ENCODE results near the gene GALR1. TPM values are rescaled to one million over a fixed set of nuclear protein-coding genes. Genes with fewer than 3 reads are reported as not detected.
"Not testable (repeated sequence)": the region's sequence is repeated elsewhere in the genome, so short reads cannot be mapped to it uniquely, and the experiment has no call there.

GALR1 gene
- total RNA-seq, 1 donor from 2014 or later: 0.03 TPM

DNA sequence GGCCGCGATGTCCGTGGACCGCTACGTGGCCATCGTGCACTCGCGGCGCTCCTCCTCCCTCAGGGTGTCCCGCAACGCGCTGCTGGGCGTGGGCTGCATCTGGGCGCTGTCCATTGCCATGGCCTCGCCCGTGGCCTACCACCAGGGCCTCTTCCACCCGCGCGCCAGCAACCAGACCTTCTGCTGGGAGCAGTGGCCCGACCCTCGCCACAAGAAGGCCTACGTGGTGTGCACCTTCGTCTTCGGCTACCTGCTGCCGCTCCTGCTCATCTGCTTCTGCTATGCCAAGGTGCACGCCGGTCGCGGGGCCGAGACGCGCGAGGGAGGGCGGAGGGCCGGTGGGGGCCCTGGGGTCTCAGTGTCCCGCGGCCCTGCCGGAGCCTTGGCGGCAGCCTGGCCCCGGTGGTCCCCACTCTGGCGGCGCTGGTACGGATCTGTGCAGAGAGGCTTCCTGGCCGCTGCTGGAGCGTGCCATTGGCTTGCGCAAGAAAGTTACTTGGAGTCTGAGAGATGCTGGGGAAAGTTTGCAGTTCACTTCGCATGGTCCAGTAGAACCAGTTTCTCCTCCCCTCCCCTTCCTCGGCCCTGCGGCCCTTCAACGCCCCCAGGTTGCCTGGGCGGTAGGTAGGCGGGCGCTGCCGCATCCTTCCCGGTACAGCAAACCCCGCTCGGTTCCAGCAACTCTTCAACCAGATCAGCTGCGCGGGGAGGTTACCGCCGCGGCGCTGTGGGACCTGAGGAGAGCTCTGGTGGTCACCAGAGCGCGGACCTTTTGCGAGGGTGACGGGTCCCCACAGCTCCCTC is 1.5 kb downstream of the GALR1 start:
- no peak for DNase-seq (ENCODE audit: low spot score)

DNA sequence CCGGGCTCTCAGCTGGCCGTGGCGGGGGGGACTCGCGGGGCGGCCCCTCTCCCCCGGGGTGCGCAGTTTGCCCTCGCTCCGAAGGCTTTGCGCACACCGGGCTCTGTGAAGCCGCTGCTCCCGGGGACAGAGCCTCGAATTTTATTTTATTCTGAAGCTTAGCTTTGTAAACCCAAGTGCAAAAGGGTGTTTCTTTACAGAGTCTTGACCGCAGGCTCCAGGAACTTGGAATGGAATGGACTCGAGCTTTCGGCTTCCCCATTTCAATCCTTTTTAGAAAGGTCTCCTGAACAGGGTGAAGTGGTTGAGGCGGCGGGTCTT is 2.0 kb downstream of the GALR1 start:
- DNase-seq (ENCODE audit: low spot score): no peak

DNA sequence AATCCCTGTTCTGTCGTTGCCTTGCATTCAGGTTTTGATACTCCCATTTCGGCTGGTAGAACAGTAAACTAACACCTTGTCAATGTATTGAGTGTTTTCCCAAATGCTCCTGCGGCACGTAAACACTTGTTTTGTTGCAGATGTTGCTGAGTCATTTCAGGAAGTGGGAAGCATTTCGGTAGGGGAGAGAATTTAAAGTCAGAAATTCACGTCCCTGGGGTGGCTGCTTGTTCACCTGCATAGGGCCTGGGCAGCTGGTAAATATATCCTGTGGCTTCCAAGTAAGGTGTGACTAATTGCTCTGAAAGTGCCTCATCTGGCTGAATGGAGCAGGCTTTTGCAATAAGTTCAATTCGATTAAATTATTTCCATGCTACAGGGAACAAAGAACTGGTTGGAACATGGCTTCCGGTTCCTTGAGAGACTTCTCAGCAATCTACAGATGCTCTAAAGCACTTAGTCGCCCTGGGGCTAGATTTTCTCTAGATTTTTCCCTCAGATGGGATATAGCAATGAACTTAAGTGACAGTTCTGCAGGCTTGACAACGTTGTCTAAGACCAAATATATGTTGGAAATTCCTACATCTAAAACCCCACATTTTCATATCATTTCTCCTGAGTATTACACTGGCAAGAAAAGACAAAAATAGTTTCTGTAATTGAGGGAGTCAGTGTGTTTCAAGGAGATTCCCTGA is 5.2 kb downstream of the GALR1 start:
- no peak for DNase-seq (ENCODE audit: low spot score)

DNA sequence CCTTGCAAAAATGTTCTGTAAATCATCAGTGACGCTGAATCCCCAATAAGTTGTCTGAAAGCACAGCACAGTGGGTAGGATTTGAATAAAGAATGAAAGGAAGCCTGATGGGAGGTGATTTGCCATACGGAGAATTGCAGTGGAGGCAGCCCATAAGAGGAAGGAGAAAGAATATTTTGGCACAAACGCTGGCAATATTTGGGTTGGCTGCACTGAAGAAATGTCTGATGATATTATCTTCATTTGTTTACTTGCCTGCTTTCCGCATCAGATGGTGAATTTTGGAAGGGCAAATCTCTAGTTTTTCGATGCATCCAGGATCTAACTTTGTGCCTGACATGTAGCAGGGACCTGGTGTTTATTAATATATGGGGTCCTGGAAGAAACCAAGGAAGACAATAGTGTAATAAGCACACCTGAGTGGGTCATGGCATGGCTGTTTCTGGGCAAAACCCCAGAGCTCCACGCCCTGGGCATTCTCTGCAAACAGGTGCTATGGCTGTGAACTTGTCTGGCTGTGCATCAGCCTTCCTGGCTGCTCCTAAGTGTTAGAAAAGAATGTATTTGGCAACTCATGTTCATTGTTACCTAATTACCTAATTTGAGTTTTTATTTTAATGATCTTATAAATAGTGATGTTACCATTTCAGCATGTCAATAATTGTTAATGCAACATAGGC is 5.9 kb downstream of the GALR1 start:
- no peak for DNase-seq (ENCODE audit: low spot score)

DNA sequence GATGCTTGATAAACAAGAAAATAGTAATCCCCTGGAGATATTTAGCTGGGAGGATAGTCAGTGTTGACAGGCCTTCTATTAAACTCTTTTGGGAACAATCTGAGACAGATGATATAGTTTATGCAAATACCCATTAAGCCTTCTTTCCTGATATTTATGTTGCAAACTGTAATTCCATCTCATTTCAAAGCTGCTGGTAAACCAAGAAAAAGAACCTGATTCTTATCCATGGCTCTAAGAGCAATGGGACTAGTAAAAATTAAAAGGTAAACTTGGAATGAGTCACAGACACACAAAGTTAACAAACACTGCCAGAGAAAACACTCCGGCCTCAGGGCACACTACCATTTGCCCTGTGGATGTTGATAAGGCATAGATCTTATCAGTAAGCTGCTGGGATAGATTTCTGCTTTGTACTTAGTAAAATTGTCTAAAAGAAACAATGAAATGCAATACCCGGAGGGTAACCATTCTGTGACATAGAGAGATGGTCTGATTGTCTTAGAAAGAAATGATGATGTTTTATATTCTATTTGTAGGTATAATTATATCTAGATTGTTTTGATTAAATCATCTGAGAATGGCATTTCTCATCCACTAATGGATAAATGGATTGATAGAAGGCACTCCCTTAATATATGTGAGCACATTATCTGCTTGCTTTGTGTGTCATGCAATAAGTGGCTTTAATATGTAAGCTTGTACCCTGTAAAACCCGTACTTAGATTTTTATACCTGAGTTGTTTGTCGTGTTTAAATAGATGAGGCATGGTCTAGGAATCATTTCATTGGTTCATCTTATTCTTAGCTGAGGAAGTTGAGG is 13.2 kb downstream of the GALR1 start:
- no peak for DNase-seq (ENCODE audit: low spot score)

DNA sequence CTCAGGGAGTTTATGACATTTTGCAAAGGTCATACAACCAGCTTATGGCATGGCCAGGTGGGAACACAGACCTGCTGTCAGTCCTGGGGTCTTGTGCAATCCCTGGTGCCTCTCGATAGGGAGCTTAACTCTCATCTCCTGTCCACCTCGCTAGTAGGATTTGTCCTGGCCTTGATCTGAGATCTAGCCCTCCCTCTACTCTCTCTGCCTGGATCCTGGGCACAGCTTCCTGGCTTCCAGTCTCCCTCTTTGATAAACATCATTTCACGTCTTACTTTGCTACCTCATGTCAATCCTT is 13.8 kb downstream of the GALR1 start:
- DNase-seq (ENCODE audit: low spot score): no peak

DNA sequence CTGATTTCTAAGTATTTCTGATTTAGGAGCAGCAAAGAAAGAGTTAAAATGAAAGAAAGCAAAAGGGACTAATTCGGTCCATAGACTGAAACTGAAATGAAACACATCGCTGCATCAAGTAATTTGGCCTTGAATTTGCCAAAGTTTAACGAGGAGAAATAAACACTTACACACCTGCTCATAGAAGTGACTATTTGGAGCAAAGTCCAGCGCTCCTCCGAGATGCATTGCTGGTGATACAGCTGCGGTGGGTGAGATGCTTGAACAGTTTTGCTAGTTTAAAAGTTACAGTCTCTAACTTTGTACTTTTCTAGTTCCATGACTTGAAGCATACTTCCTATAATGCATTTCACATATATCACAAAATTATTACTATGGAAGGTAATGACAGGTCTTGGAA is 18.3 kb downstream of the GALR1 start:
- no peak for DNase-seq (ENCODE audit: low spot score)

DNA sequence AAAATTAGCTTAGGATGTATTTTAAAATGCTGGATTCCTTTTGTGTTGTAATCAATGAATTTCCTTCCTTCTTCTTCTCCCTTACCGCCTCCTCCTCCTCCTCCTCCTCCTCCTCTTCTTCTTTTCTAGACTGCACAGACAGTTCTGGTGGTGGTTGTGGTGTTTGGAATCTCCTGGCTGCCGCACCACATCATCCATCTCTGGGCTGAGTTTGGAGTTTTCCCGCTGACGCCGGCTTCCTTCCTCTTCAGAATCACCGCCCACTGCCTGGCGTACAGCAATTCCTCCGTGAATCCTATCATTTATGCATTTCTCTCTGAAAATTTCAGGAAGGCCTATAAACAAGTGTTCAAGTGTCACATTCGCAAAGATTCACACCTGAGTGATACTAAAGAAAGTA is 18.8 kb downstream of the GALR1 start:
- DNase-seq (ENCODE audit: low spot score): no peak

DNA sequence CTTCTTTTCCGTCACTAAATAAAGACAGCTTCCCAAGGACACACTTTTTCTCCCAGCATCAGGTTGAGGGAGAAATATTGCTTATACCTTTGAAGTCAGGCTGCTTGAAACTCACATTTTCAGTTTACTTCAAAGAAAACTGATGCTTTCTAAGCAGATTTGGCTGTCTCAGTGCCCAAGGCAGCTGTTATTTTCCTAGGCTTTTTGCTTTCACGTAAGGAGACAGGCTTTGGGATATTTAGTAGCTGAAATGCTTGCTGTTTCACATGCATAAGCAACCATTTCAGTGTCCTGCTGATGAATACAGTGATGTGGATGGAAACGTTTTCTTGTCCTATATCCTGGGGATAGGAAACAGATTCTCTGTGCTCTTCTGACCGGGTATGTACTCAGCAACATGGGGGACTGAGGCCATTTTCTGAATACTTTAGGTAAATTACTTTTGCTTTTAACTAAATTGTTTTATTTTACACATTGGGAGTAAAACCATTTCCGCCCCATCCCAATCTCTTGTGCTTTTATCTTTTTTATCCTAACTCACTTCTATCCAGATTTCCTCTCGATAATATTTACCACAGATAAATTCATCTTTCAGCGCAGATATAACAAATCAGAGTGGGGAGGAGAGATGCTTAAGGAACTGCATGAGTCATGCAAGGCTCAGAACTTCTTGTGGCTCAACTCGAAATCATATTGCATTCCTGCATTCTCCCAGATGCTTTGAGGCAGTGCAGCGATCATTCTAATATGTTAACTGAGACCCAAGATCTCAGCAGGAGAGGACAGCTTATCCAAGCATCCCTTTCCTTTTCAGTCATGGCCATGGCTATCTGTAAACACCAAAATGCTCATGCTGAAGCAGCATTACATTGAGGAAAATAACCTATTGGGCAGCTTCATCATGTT is 22.2 kb downstream of the GALR1 start:
- DNase-seq (ENCODE audit: low spot score): no peak

DNA sequence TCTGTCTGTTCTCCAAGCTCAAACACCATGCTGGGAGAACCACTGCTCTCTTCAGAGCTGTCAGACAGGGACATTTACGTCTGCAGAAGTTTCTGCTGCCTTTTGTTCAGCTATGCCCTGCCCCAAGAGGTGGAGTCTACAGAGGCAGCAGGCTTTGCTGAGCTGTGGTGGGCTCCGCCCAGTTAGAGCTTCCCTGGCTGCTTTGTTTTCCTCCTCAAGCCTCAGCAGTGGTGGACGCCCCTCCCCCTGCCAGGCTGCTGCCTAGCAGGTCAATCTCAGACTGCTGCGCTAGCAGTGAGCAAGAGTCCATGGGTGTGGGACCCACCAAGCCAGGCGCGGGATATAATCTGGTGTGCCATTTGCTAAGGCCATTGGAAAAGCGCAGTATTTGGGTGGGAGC is 41.2 kb downstream of the GALR1 start:
- not testable (repeated sequence) for DNase-seq (ENCODE audit: low spot score)

DNA sequence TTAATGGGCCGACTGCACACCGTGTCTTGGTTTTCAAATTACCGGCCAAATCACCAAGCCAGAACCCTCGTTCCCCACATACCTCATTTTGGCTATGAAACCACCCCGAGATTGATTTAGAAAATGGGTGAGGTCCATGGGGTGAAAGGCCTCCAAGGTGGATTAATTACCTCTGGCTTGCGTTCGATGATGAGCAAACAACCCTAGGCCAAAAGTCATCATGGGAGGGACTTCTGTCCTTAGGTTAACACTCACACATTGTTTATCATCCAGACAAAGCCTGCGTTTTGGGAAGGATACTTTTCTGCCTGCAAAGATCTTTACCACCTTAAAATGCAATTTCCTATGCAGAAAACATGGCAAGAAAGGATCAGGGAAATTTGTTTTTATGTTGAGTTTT is 48.5 kb downstream of the GALR1 start:
- no peak for DNase-seq (ENCODE audit: low spot score)

DNA sequence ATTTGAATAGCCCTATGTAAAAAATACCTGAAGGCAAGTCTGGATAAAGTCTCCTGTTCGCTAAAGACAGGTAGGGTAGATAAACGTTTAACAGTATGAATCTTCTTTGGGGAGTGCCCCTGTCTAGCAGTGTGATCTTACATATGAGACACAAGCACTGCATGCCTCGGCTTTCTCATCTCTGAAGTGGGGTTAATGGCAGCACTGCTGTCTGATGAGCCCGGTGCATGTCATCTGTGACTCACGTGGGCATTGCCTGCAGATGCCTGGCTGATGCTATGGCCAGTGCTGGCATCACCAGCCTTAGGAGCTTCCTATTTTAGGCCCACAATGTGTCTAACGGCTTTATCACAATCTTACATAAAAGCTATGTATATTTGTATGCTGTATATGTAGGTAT is 50.1 kb downstream of the GALR1 start:
- no peak for DNase-seq (ENCODE audit: low spot score)

DNA sequence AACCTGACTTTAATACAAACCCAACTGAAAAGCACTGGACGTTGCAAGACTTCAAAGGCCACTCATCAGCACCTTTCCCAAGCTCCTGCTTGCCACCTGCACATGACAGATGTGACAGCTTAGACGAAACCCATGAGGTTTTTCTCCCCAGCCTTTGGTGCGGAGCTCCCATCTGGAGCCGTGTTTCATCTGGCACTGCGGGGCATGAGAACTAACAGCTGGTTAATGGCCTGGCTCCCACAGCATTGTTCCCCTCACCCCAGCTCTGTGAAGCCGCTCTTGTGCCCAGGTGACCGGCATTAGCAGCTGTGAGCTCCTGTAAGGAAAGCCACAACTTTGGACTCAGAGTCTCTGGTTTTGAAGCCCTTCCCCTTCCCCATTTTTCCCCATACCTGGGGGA is 50.9 kb downstream of the GALR1 start:
- DNase-seq (ENCODE audit: low spot score): no peak

DNA sequence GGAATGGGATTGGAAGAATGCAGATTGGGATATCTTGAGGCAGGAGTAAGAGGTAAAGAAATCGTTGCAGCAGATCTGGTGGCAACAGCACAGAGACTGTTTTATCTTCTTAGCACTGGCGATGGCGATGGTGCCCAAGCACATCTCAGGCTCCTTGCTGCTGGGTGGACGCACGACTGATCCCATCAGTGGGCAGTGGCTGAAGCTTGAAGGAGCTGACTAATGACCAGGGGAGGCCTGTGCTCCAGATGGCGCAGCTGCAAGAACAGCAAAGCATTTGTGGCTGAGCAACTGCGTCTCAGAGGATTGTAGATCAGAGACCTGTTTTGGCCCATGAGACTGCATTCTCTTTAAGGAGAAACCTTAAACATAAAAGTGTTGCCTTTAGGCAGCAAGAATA is 54.6 kb downstream of the GALR1 start:
- DNase-seq (ENCODE audit: low spot score): no peak

DNA sequence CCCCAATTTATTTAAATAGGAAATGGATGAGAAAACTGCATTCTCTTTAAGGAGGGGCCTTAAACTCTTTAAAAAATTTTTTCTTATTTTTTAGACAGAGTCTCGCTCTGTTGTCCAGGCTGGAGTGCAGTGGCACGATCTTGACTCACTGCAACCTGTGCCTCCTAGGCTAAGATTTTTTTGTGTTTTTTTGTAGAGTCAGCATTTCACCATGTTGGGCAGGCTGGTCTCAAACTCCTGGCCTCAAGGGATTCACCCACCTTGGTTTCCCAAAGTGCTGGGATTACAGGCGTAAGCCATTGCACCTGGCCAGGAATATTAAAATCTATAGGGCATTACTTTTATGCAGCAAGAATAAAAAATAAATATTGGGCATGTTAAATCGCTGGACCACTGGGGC is 56.0 kb downstream of the GALR1 start:
- no peak for DNase-seq (ENCODE audit: low spot score)

DNA sequence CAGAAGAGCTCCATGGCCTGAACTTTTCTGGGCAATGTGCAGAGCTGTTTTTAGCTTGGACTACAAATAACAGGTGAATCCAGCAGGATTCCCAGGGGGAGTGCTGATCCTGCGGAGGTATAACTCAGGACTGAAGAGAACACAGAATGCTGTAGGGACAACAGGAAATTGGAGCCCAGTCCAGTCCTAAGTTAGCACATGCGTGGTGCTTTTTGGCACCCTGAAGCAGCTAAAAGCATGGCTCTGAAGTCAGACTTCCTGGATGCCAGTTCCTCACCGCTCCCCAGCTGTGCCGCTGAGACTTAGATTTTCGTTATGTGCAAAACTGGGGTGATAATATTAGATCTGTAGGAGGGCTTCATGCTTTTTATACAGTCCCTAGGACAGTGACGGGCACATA is 58.6 kb downstream of the GALR1 start:
- no peak for DNase-seq (ENCODE audit: low spot score)

DNA sequence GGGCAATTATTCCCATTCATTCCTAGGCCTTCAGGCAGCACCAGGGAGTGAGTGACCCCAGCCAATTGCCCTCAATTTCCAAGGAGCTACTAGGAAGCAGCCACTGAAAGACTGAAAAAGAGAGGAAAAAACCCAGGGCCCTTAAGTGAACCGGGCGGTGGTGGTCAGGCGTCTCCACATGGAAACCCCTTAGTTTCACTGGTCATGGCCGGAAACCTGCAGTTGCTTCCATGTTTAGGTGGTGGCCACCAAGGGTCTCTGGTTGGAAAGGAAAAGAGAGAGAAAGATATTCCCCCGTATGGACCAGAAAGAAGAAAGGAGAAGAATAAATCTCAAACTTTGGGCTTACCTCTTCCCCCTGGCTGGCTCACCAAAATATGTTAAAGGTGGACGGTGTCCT is 64.9 kb downstream of the GALR1 start:
- DNase-seq (ENCODE audit: low spot score): no peak

DNA sequence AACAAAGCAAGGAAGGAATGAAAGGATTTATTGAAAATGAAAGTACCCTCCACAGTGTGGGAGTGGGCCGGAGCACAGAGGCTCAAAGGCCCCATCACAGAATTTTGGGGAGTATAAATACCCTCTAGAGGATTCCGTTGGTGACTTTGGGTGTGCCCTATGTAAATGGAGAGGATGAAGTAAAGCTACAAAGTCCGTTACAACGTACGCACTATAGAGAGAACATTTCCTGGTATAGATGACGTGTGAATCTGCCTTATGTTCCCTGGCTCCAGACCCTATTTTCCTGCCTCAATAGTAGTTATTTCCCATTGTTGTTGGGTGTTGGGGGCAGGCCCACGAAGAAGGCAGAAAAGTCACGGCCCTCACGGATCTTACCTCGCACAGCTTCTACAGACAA is 65.3 kb downstream of the GALR1 start:
- no peak for DNase-seq (ENCODE audit: low spot score)

DNA sequence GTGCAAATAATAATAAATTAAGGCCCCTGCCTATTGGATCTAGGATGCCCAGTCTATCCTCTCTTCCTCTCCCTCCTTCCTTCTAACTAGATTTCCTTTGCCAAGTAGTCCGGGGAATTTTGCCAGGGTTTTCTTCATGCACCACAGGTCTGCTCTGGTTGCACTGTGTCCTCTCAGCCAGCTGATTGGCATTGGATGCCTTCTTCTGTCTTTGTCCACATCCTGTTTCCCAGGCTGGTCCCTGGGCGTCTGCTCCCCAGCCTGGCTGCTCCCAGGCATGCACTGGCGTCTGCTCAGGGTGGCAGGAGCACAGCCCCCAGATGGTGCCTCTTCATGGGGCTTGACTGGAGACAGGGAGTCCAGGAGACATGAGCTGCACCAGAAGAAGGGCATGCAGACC is 66.4 kb downstream of the GALR1 start:
- no peak for DNase-seq (ENCODE audit: low spot score)

DNA sequence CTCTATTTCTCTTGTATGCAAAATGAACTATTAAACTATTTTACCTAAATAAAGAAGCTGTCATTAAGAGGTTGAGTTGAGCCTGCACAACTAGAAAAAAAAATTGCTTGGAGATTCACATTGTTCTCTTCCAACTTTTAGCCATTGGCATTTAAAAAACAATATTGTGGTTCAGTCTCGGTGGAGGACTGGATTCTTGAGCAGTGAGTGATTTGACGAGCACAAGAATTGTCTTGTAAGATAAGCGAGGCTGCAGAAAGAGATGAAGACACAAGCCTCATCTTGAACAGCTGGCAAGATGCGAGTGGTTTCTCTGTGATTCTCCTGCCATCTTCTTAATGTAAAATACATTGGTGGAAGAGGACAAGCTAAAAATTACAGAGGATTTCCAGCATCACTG is 67.0 kb downstream of the GALR1 start:
- DNase-seq (ENCODE audit: low spot score): no peak

DNA sequence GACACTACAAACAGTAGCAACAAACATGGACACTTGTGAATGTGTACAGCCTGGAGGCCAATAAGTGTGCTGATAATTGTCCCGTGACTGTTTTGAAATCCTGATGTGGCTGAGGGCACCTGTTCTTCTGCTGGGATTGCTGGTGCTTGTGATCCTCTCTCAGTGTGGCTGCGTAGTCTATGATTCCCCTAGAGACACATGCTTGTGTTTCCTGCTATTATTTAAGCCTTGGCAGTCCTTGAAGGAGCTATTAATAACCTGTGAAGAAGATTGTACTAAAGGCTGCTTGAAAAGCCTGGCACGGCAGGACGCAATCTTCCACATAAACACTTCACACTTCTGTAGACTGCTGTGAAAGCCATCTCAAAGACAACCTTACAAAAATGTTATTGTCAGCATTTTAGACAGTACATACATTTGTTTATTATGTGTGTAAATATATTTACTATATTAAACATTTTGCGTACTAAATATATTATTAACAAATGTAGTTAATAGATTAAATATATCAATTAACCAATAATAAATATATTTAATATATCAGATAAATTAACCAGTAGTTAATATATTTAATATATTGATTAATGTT is 71.4 kb downstream of the GALR1 start:
- no peak for DNase-seq (ENCODE audit: low spot score)

Measured in mesenteric fat pad (tissue), 1 donor.